HUES48 (cell line): ENCODE data around the gene MCOLN2.

Experiments
- H3K27ac ChIP-seq: one replicate; pipeline ENCODE4 v1.7.0; 2013; ENCODE audit warnings: low read depth, low read length, inconsistent platforms
- H3K27me3 ChIP-seq: 2 replicates; pipeline ENCODE4 v1.6.1; 2013; ENCODE audit warnings: mild to moderate bottlenecking, low read length; ENCODE audit not compliant: control insufficient read depth, insufficient read depth
- H3K36me3 ChIP-seq: 2 replicates; pipeline ENCODE4 v1.6.1; 2013; ENCODE audit warnings: low read length; ENCODE audit not compliant: control insufficient read depth, insufficient read depth
- H3K4me1 ChIP-seq: 2 replicates; pipeline ENCODE4 v1.6.1; 2013; ENCODE audit warnings: mild to moderate bottlenecking, low read length; ENCODE audit not compliant: control insufficient read depth, insufficient read depth
- H3K4me3 ChIP-seq: 2 replicates; pipeline ENCODE4 v1.5.1; 2013; ENCODE audit warnings: mild to moderate bottlenecking, low read depth, low read length
- H3K9ac ChIP-seq: 2 replicates; pipeline ENCODE4 v1.6.1; 2013; ENCODE audit warnings: mild to moderate bottlenecking, low read depth, low read length, moderate library complexity
- H3K9me3 ChIP-seq: 2 replicates; pipeline ENCODE4 v1.6.1; 2013; ENCODE audit warnings: low read length; ENCODE audit not compliant: control insufficient read depth, insufficient read depth

The MCOLN2 gene

DNA sequence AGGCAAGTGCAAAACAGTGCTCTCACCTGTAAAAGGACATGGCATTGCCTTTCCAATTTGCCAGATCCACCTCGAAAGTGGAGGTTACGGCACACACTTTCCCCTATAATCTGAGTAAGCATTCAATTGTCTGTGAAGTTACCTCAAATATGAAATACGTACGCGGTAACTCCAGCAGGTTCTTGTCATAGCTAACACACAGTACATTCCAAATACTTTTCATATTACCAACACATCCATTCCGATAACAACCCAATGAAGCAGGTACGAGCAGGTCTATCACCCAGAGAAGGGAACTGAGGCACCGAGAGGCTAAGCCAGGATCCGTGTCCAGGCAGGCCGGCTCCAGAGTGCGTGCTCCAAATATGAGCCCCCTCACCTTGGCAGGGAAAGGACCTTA lies 57.2 kb downstream of the MCOLN2 start:
- H3K27ac ChIP-seq, result no peak overlapping the region
- H3K9me3 ChIP-seq, result no peaks in the 10 kb centered on the region
- no peak overlapping the region for H3K9ac ChIP-seq
- H3K4me3 ChIP-seq, result no peak overlapping the region
- no peaks in the 10 kb centered on the region for H3K36me3 ChIP-seq
- H3K27me3 ChIP-seq, result no peaks in the 10 kb centered on the region
- no peaks in the 10 kb centered on the region for H3K4me1 ChIP-seq

DNA sequence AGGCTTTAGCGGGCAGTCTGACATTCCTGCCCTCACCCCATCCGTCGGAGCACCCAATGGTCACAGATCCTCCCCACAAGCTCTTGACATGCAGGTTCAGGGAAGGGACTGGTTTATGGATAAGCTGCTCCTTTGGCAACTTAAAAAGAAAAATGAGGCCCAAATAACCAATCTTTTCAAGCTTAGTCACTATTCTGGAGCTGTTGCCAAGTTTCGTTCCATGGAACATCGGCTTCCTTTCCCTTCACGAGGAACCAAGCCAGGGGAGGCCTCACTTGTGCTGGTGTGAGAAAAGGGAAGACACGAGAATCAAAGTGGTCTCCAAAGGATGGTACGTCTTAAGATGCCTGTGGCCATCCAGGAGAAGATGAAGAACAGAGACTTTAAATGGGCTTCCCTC lies 57.8 kb downstream of the MCOLN2 start:
- H3K9ac ChIP-seq, result no peak overlapping the region
- no peaks in the 10 kb centered on the region for H3K4me1 ChIP-seq
- H3K27me3 ChIP-seq, result no peaks in the 10 kb centered on the region
- H3K36me3 ChIP-seq, result no peaks in the 10 kb centered on the region
- no peaks in the 10 kb centered on the region for H3K9me3 ChIP-seq
- no peak overlapping the region for H3K27ac ChIP-seq
- H3K4me3 ChIP-seq, result no peak overlapping the region

DNA sequence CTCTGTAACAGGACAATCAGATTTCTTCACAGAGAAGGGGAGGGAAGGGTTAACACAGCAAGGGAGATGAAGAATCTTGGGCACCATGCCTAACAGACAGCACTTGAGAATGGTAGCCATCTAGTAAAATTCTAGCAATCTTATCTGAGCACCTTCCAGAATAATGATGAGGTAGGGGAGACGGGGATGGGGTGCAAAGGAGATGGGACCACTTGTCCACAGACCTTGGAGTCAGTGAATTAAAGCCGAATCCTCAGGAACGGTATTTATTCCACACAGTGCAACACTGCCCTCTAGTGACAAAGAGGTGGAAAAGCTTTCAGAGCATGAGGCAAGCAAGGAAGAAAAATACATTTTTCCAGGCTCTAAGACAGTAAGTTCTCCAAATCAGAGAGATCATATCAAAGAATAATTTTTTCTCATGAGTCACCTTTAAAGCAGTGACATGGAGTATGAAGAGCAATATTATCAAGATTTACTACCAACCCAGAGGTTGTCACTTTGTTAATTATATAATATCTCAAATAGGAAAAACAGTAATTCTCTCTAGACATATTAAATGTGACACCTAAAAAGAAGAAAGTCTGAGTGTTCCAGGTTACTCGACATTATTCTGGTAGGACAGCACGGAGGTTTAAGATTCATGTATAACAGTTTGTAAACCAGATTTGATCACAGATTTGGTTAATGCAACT lies 60.6 kb downstream of the MCOLN2 start:
- H3K4me3 ChIP-seq, result no peak overlapping the region
- H3K9me3 ChIP-seq, result no peaks in the 10 kb centered on the region
- no peak overlapping the region for H3K9ac ChIP-seq
- no peaks in the 10 kb centered on the region for H3K4me1 ChIP-seq
- H3K27ac ChIP-seq, result no peak overlapping the region
- no peaks in the 10 kb centered on the region for H3K36me3 ChIP-seq
- H3K27me3 ChIP-seq, result no peaks in the 10 kb centered on the region

DNA sequence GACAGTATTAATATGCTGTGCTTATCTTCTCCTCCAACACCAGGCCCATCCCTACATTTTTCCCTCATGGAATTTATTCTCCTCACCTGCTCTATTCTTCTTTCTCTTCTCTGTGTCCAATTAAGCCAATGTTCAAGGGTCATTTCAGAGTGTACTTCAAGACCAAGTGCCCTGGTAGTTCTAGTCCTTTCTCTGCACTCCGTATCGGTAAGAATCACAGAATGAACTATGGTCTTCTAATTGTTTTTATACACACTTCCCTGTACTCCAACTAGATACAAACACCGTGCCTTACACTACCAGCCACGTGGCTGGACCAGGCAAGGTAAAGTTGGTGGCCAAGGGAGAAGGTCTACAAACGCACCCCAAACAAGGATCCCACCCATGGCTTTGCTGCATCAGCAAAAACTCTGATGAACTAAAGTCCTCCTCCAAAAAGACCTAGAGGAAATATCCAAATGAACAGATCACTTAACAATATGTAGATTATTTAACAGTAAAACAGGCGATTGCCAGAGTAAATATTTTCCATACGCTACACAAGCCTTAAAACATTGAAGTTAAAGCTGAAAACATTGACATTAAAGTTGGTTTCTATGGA lies 63.8 kb downstream of the MCOLN2 start:
- H3K4me1 ChIP-seq, result peaks cover 8% of the 10 kb centered on the region; the same call in 1 of the 2 replicates
- H3K36me3 ChIP-seq, result no peaks in the 10 kb centered on the region
- no peak overlapping the region for H3K4me3 ChIP-seq
- no peaks in the 10 kb centered on the region for H3K9me3 ChIP-seq
- no peak overlapping the region for H3K9ac ChIP-seq
- no peaks in the 10 kb centered on the region for H3K27me3 ChIP-seq
- H3K27ac ChIP-seq, result no peak overlapping the region

DNA sequence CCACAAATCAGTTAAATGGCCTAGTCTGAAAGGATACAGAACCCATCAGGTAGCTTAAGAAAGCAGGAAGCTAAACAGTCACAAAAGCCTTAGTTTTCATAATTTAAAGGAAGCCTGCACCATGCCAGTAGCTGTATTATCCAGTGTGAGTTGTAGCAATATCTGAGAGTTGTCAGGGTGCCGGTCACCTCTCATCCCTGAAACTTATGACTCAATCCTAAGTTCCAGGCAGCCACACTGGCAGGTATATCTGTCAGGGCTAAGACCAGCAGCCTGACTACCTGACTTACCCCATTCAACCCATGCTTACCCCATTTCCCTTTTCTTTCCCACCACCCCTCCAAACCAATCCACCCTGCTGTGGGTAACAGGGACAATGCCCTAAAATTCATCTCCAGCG lies 66.1 kb downstream of the MCOLN2 start:
- H3K36me3 ChIP-seq, result no peaks in the 10 kb centered on the region
- no peaks in the 10 kb centered on the region for H3K27me3 ChIP-seq
- H3K9ac ChIP-seq, result no peak overlapping the region
- H3K27ac ChIP-seq, result no peak overlapping the region
- no peak overlapping the region for H3K4me3 ChIP-seq
- no peaks in the 10 kb centered on the region for H3K9me3 ChIP-seq
- peaks cover 8% of the 10 kb centered on the region; the same call in 1 of the 2 replicates for H3K4me1 ChIP-seq

DNA sequence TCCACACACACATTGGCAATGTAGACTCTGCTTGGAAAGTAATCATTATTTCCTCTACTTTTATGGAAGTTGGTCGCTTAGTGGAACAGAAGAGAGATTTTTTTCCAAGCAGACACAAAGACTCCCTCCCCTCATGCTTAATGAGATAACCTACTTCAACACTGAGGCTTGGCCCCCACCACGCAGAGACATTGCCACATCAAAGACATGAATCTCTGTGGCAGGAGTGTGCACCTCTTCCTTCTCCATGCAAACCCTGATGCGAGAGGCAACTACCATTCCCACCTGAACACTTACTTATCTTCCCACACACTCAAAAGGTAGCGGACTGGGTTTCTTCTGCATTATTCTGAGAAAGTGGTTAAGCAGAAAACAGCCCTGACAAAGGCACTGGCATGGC lies 66.6 kb downstream of the MCOLN2 start:
- H3K27ac ChIP-seq, result no peak overlapping the region
- H3K9me3 ChIP-seq, result no peaks in the 10 kb centered on the region
- H3K36me3 ChIP-seq, result no peaks in the 10 kb centered on the region
- no peak overlapping the region for H3K9ac ChIP-seq
- no peak overlapping the region for H3K4me3 ChIP-seq
- H3K4me1 ChIP-seq, result peaks cover 8% of the 10 kb centered on the region; the same call in 1 of the 2 replicates
- H3K27me3 ChIP-seq, result no peaks in the 10 kb centered on the region

DNA sequence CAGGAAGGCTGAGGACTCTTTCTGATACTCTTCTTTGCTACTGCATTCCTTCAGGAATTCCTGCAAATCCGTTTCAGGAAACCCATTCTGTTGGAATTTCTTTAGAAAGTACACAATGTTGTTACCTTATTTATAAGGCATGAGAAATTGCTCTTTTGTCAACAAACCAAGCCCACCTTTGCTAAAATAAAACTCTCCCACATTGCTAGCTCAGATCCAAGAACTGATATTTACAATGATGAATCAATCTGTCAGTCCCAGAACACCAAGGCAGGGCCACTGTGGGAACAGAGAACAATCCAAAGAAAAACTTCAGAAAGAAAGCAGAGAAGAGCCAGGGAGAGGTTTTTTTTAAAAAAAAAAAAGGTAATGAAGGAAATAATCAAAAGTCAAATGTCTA lies 67.3 kb downstream of the MCOLN2 start:
- H3K9me3 ChIP-seq, result no peaks in the 10 kb centered on the region
- no peaks in the 10 kb centered on the region for H3K27me3 ChIP-seq
- H3K27ac ChIP-seq, result no peak overlapping the region
- H3K4me1 ChIP-seq, result peaks cover 8% of the 10 kb centered on the region; the same call in 1 of the 2 replicates
- no peak overlapping the region for H3K4me3 ChIP-seq
- H3K9ac ChIP-seq, result no peak overlapping the region
- no peaks in the 10 kb centered on the region for H3K36me3 ChIP-seq

DNA sequence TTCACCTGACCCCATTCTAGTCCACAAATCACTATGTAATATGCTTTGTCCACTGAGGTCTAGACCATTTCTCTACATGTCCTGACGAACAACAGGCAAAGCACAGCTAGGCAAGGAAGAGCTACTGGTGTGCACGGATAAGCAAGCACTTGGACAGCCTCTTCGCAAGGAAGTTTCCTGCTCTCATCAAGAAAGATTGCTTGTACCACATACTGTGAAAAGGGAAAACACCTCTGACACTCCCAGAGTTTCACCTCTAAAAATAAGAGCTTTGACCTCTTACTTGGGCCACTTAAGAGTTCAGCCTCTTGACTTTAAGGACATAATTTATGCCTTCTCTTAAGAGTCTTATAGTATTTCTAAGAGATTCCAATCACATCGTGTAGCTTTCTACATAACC lies 67.9 kb downstream of the MCOLN2 start:
- no peak overlapping the region for H3K9ac ChIP-seq
- H3K27me3 ChIP-seq, result no peaks in the 10 kb centered on the region

DNA sequence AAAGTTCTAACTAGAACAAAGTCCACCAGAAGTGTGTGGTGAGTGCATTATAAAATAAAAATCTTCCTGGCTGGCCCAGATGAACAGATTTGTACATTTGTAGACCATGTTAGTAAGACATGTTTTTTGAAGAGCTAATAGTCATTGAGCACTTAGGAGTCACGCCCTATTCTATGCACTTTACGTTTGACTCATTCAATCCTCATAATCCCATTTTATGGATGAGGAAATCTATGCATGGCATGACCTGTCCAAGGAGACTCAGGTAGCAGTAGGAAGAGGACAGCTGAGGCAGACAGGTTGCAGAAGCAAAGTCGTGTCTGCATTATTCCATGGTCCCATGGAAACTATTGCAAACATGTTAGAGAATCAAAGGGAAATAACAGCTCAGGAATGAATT lies 73.6 kb downstream of the MCOLN2 start:
- no peaks in the 10 kb centered on the region for H3K27me3 ChIP-seq
- no peak overlapping the region for H3K27ac ChIP-seq
- H3K4me3 ChIP-seq, result no peak overlapping the region
- no peaks in the 10 kb centered on the region for H3K9me3 ChIP-seq
- H3K9ac ChIP-seq, result no peak overlapping the region
- no peaks in the 10 kb centered on the region for H3K4me1 ChIP-seq
- H3K36me3 ChIP-seq, result no peaks in the 10 kb centered on the region

More for the DNA sequence above, 67.9 kb downstream of the MCOLN2 start:
- H3K9me3 ChIP-seq, result no peaks in the 10 kb centered on the region
- no peak overlapping the region for H3K4me3 ChIP-seq
- H3K4me1 ChIP-seq, result peaks cover 8% of the 10 kb centered on the region; the same call in 1 of the 2 replicates
- no peak overlapping the region for H3K27ac ChIP-seq
- no peaks in the 10 kb centered on the region for H3K36me3 ChIP-seq

DNA sequence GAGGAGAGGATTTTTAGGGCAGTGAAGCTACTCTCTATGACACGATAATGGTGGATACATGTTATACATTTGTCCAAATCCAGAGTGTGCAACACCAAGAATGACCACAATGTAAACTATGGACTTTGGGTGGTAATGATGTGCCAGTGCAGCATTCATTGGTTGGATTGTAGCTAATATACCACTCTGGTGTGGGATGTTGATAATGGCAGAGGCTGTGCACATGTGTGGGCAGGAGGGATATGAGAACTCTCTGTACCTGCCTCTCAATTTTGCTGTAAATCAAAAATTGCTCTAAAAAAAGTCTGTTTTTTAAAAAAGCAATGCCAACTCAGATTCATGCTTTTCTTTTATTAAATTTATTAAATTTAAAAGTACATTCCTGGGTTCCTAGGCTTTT lies 76.8 kb downstream of the MCOLN2 start:
- H3K36me3 ChIP-seq, result no peaks in the 10 kb centered on the region
- no peak overlapping the region for H3K27ac ChIP-seq
- no peak overlapping the region for H3K4me3 ChIP-seq
- H3K4me1 ChIP-seq, result no peaks in the 10 kb centered on the region
- H3K9ac ChIP-seq, result no peak overlapping the region
- H3K9me3 ChIP-seq, result no peaks in the 10 kb centered on the region
- no peaks in the 10 kb centered on the region for H3K27me3 ChIP-seq

DNA sequence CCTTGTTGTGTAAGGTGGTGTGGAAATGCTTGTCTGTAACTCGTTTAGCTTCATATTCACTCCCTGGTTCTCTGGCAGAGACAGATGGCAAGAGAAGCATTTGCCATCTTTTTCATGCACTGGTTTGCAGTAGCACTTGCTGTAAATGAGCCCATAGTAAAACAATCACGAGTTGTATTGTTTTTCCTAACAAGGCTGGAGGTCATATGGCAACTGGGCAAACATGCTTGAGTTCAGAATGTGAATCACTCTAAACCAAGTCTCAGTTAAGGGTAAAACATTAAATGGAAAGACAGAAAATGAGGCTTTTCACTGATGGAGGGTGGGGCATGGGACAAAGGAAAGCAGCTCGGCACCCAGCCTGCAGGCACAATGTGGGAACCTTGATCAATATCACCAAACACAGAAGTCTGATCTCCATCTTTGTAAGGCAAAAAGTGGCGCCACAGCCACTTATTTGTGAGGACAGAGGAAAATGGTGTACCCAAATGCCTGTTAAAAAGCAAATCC lies 77.4 kb downstream of the MCOLN2 start:
- Histone ChIP-seq H3K36me3 (no peaks in the 10 kb centered on the region), H3K9ac (no peak overlapping the region), H3K4me3 (no peak overlapping the region), H3K27ac (no peak overlapping the region), H3K9me3 (no peaks in the 10 kb centered on the region), H3K27me3 (no peaks in the 10 kb centered on the region), H3K4me1 (no peaks in the 10 kb centered on the region)
